ENCODE data around the gene PLA2G4C. TPM values are rescaled to one million over a fixed set of nuclear protein-coding genes. Genes with fewer than 3 reads are reported as not detected.

PLA2G4C gene
- polyA plus RNA-seq, 3 donors, result 5.0 to 6.8 (median 6.4) TPM

GRCh38 chr19:48000846-48001245 lies 109.8 kb downstream of the PLA2G4C start:
- DNase-seq (ENCODE audit: low read depth in 3 of 3, low spot score in 2 of 3), result no peak

GRCh38 chr19:47998800-47999199 lies 111.8 kb downstream of the PLA2G4C start:
- DNase-seq (ENCODE audit: low read depth in 3 of 3, low spot score in 2 of 3), result no peak

Other genes starting within 250 kb of the PLA2G4C start
- gene SULT2A1, start 224.5 kb downstream of the PLA2G4C start, polyA plus RNA-seq (ENCODE audit: insufficient read length in 3 of 3), result under 1 TPM in 2 of 3 donors, not detected in 1; 0.10 to 0.33 TPM
- gene BSPH1, start 118.6 kb downstream of the PLA2G4C start, polyA plus RNA-seq (ENCODE audit: insufficient read length in 3 of 3), result not detected
- gene ELSPBP1, start 116.2 kb downstream of the PLA2G4C start, polyA plus RNA-seq (ENCODE audit: insufficient read length in 3 of 3), result under 1 TPM in 2 of 3 donors, not detected in 1; 0.31 to 0.76 TPM
- gene CABP5, start 66.7 kb downstream of the PLA2G4C start, polyA plus RNA-seq (ENCODE audit: insufficient read length in 3 of 3), result not detected
- gene LIG1, start 59.5 kb upstream of the PLA2G4C start, polyA plus RNA-seq (ENCODE audit: insufficient read length in 3 of 3), result 10 to 100 TPM; 55.5 to 62.1 (median 58.0) TPM
- gene ZSWIM9, start 59.9 kb upstream of the PLA2G4C start, polyA plus RNA-seq (ENCODE audit: insufficient read length in 3 of 3), result 10 to 100 TPM in 1 of 3 donors, 1 to 10 TPM in 2; 9.5 to 10.5 (median 9.9) TPM
- gene CARD8, start 145.1 kb upstream of the PLA2G4C start, polyA plus RNA-seq (ENCODE audit: insufficient read length in 3 of 3), result 10 to 100 TPM; 50.6 to 61.0 (median 55.2) TPM
- 1 to 10 TPM; 5.9 to 9.0 (median 6.9) TPM for gene ZNF114, start 159.3 kb upstream of the PLA2G4C start, polyA plus RNA-seq (ENCODE audit: insufficient read length in 3 of 3)
- 10 to 100 TPM; 72.4 to 81.9 (median 79.0) TPM for gene EMP3, start 214.7 kb upstream of the PLA2G4C start, polyA plus RNA-seq (ENCODE audit: insufficient read length in 3 of 3)